SU-DHL-6 (cell line): ENCODE results near the gene SLC41A3.

Experiments used
- EZH2phosphoT487 ChIP-seq: fragments of 200-600 bp; sonication (generic), shearing (Covaris generic); conservative IDR thresholded peaks from 2 replicates; pipeline ENCODE4 v1.6.1; 2018; ENCODE audit warnings: mild to moderate bottlenecking, antibody characterized with exemption, low read length, moderate library complexity, mixed read lengths
- TF ChIP-seq, protein P1 (sequence below): fragments of 200-600 bp; sonication (generic); IDR thresholded peaks from one replicate; pipeline ENCODE4 v1.5.1; 2017; ENCODE audit warnings: antibody characterized with exemption, mild to moderate bottlenecking, low read length, moderate library complexity; ENCODE audit not compliant: insufficient read depth, poor library complexity, severe bottlenecking

DNA sequence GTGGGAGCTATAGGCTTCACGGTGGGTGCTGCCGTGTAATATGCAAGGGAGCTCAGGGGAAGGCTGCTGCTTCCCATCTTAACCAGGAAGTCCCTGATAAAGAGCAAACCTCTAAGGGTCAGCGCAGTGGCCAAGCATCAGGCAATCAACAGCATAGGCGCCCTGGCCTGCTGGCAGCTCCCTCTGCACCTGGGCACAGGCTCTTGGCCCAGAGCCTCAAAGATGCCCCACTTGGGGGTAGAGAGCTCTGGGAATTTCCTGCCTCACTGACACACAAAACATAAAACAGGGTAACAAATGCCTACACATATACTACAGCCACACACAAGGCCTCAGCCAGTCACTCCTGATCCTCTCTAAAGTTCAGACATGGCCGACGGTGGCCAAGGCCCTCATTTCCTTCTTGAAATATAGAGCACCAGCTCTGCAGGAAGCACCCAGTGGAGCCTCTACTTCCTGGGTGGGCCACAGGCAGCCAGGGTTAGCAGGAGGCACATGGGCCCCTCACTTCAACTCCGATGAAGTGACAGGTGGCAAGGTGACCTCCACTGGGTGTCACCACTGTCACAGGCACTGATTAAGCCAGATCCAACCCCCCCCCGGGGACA is 20.5 kb downstream of the SLC41A3 start:
- TF ChIP-seq, protein P1, sequence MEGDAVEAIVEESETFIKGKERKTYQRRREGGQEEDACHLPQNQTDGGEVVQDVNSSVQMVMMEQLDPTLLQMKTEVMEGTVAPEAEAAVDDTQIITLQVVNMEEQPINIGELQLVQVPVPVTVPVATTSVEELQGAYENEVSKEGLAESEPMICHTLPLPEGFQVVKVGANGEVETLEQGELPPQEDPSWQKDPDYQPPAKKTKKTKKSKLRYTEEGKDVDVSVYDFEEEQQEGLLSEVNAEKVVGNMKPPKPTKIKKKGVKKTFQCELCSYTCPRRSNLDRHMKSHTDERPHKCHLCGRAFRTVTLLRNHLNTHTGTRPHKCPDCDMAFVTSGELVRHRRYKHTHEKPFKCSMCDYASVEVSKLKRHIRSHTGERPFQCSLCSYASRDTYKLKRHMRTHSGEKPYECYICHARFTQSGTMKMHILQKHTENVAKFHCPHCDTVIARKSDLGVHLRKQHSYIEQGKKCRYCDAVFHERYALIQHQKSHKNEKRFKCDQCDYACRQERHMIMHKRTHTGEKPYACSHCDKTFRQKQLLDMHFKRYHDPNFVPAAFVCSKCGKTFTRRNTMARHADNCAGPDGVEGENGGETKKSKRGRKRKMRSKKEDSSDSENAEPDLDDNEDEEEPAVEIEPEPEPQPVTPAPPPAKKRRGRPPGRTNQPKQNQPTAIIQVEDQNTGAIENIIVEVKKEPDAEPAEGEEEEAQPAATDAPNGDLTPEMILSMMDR, result no peak
- no peak for TF ChIP-seq EZH2phosphoT487
